Right atrium auricular region (tissue), 2 donors: ENCODE results near the gene DOCK3. TPM values are rescaled to one million over a fixed set of nuclear protein-coding genes. Genes with fewer than 3 reads are reported as not detected.
"Not testable (repeated sequence)": the region's sequence is repeated elsewhere in the genome, so short reads cannot be mapped to it uniquely, and the experiment has no call there.

Experiments
- DNase-seq: peaks from one replicate; pipeline ENCODE4 v3.0.0-alpha.2; 2019; ENCODE audit warnings: low spot score
- H3K27ac ChIP-seq, 2 donors: fragments of 200-600 bp; sonication (generic); 1 replicate in 1 of 2; 2 replicates in 1 of 2; pipeline ENCODE4 v1.5.1; 2016 to 2019
- H3K27me3 ChIP-seq, 2 donors: fragments of 200-600 bp; sonication (generic); one replicate each; pipeline versions ENCODE4 v1.5.1 to v1.6.0; 2017 to 2019
- H3K36me3 ChIP-seq: fragments of 200-600 bp; sonication (generic); one replicate; pipeline ENCODE4 v1.5.1; 2016
- H3K4me1 ChIP-seq, 2 donors: fragments of 200-600 bp; sonication (generic); one replicate each; pipeline versions ENCODE4 v1.5.1 to v1.6.0; 2017 to 2019
- H3K4me3 ChIP-seq, 2 donors: fragments of 200-600 bp; sonication (generic); 1 replicate in 1 of 2; 2 replicates in 1 of 2; pipeline ENCODE4 v1.5.1; 2017 to 2019; ENCODE audit warnings: mild to moderate bottlenecking in 1 of 2, moderate library complexity in 1 of 2
- H3K9me3 ChIP-seq, 2 donors: fragments of 200-600 bp; sonication (generic); one replicate each; pipeline ENCODE4 v1.5.1; 2019
- total RNA-seq, 2 donors: library from RNA; depleted of rRNA; stranded (reverse); fragments of >200 nt; gene quantifications; one replicate each; pipeline ENCODE4 v1.1.0, GENCODE V29; 2016
- TF ChIP-seq, protein P1 (sequence below), 2 donors: fragments of 200-600 bp; sonication (generic); IDR thresholded peaks; one replicate each; pipeline ENCODE4 v1.5.1; 2019; ENCODE audit warnings: antibody characterized with exemption in 2 of 2

The DOCK3 gene
- total RNA-seq, 2 donors from 2014 or later = 2.7 to 4.6 TPM

DNA sequence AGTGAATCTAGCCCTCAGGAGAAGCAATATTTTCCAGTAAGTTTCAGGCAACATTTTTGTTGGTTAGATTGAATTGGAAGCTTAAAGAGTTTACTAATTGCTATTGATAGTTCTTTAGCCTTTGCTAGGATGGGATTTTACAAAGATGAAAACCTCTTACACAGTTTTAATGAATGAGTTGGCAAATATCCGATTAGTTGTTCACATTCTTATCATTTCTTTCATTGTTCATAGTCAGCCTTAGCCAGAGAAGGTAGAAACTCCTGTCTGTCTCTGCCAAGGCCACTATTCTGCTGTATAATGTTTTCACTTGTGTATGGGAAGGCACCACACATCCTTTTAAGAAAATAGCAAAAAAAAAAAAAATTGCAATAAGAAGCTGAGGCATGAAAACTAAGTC lies 488.3 kb downstream of the DOCK3 start:
- no peak for DNase-seq
- Histone ChIP-seq H3K4me1 (no peaks in the 10 kb centered on the region), H3K27me3 (no peaks in the 10 kb centered on the region), H3K36me3 (no peaks in the 10 kb centered on the region), H3K4me3 (no peak overlapping the region), H3K27ac (no peak overlapping the region), H3K9me3 (no peaks in the 10 kb centered on the region)
- TF ChIP-seq, protein P1, sequence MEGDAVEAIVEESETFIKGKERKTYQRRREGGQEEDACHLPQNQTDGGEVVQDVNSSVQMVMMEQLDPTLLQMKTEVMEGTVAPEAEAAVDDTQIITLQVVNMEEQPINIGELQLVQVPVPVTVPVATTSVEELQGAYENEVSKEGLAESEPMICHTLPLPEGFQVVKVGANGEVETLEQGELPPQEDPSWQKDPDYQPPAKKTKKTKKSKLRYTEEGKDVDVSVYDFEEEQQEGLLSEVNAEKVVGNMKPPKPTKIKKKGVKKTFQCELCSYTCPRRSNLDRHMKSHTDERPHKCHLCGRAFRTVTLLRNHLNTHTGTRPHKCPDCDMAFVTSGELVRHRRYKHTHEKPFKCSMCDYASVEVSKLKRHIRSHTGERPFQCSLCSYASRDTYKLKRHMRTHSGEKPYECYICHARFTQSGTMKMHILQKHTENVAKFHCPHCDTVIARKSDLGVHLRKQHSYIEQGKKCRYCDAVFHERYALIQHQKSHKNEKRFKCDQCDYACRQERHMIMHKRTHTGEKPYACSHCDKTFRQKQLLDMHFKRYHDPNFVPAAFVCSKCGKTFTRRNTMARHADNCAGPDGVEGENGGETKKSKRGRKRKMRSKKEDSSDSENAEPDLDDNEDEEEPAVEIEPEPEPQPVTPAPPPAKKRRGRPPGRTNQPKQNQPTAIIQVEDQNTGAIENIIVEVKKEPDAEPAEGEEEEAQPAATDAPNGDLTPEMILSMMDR (IDR thresholded peaks at IDR 0.05) = no peak

DNA sequence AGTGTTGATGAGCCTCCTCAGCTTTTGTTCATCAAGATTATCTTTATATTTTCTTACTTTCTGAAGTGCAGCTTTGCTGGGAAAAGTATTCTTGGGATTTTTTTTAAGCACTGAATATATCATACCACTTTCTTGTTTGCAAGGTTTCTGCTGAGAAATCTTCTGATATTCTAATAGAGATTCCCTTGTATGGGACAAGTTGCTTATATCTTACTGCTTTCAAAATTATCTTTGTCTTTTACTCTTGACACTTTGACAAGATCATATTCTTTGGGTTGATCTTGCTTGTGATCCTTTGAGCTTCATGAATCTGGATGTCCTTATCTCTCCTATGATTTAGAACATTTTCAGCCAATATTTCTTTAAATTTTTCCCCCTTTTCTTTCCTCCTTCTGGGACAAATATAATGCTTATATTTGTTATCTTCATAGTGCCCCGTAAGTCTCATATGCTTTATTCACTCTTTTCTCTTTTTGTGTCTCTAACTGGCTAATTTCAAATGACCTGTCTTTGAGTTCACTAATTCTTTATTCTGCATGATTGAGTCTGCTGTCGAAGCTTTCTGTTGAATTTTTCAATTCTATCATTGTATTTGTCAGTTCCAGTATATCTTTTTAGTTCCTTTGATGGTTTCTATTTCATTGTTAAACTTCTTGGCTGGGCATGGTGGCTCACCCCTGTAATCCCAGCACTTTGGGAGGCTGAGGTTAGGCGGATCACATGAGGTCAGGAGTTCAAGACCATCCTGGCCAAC lies 499.0 kb downstream of the DOCK3 start:
- TF ChIP-seq, protein P1 (IDR thresholded peaks at IDR 0.05) = no peak
- Histone ChIP-seq H3K4me1 (no peaks in the 10 kb centered on the region), H3K27ac (no peak overlapping the region), H3K9me3 (peaks cover 5 to 29% of the 10 kb centered on the region in 2 donors), H3K4me3 (no peak overlapping the region), H3K27me3 (no peaks in the 10 kb centered on the region), H3K36me3 (no peaks in the 10 kb centered on the region)
- DNase-seq = no peak

DNA sequence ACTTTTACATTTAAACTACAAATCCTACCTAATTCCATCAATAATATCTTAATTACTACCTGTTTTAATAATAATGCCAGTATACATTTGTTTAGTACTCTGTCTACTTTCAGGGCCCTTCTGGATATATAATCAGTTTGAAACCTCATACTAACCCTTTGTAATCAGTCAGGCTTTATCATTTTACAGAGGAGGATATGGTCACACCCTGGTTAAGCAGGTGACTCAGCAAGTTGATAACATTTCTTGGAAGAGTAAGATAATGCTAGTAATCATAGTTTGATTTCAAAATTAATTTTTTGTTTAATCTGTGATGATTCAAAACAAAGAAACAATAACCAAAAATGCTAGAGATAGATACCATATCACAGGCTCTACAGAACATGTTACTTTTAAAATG lies 502.2 kb downstream of the DOCK3 start:
- TF ChIP-seq, protein P1 (IDR thresholded peaks at IDR 0.05) = no peak
- no peaks in the 10 kb centered on the region for H3K4me1 ChIP-seq
- H3K4me3 ChIP-seq = no peak overlapping the region
- H3K9me3 ChIP-seq = peaks cover 5 to 28% of the 10 kb centered on the region in 2 donors
- H3K27ac ChIP-seq = no peak overlapping the region
- no peaks in the 10 kb centered on the region for H3K27me3 ChIP-seq
- H3K36me3 ChIP-seq = no peaks in the 10 kb centered on the region
- DNase-seq = no peak

DNA sequence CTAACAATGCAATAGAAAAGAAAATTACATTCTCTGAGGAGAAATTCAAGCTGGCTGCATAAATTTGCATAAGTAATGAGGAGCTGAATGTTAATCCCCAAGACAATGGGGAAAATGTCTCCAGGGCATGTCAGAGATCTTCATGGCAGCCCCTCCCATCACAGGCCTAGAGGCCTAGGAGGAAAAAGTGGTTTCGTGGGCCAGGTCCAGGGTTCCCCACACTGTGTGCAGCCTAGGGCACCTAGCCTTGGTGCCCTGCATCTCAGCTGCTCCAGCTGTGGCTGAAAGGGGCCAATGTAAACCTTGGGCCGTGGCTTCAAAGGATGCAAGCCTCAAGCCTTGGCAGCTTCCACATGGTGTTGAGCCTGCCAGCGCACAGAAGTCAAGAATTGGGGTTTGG lies 511.7 kb downstream of the DOCK3 start:
- not testable (repeated sequence) for H3K27me3 ChIP-seq, H3K4me3 ChIP-seq, H3K27ac ChIP-seq, H3K4me1 ChIP-seq, H3K36me3 ChIP-seq, DNase-seq, H3K9me3 ChIP-seq

DNA sequence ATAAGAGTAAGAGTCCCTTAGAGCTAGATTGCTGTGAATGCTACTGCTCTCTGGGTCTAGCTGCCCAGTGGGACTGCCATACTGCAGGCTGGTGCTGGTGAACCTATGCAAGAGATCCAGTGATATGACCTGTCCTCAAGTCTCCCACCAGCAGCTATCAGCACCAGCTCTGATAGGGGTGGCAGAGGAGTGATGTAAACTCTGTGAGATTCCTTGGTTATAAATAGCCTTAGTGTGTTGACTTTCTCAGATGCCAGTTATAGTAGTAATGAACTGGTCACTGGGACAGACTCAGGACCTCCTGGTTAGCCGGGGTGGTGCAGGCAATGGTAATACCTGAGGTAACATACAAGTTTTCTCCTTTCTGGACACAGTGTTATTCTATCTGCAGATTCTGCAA lies 515.5 kb downstream of the DOCK3 start:
- no peak for DNase-seq
- H3K4me1 ChIP-seq = peaks cover 0 to 9% of the 10 kb centered on the region in 2 donors
- peak overlapping the region in 1 of 2 donors; percentile 40 for H3K27ac ChIP-seq
- H3K4me3 ChIP-seq = no peak overlapping the region
- TF ChIP-seq, protein P1 (IDR thresholded peaks at IDR 0.05) = no peak
- no peaks in the 10 kb centered on the region for H3K36me3 ChIP-seq
- no peaks in the 10 kb centered on the region for H3K9me3 ChIP-seq
- H3K27me3 ChIP-seq = no peaks in the 10 kb centered on the region

DNA sequence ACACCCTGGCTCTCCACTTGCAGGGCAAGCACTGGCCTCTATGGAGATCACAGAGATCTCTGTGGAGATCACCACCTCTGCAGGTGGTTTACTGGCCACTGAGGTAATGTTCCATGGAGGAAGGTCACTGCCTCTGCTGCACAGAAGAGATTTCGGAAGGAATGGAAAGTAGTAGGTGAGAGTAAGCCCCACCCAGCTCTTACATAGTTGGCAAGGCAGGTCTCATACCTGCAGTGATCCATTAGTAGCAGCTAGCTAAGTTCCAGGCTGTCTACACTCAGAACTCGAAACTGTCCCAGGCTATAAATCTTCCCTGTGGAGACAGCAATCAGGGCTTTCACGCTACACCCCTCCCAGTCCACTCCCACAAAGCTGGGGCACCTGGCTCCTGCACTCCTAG lies 516.1 kb downstream of the DOCK3 start:
- peak overlapping the region in 1 of 2 donors; percentile 40 for H3K27ac ChIP-seq
- H3K9me3 ChIP-seq = peaks cover 0 to 2% of the 10 kb centered on the region in 2 donors
- no peak for DNase-seq
- peaks cover 0 to 9% of the 10 kb centered on the region in 2 donors for H3K4me1 ChIP-seq
- TF ChIP-seq, protein P1 (IDR thresholded peaks at IDR 0.05) = no peak
- no peaks in the 10 kb centered on the region for H3K27me3 ChIP-seq
- H3K4me3 ChIP-seq = no peak overlapping the region
- H3K36me3 ChIP-seq = no peaks in the 10 kb centered on the region
